H9 (cell line): ENCODE data around the gene MYO1D. TPM values are rescaled to one million over a fixed set of nuclear protein-coding genes. Genes with fewer than 3 reads are reported as not detected.

Experiments
- DNase-seq: peaks from one replicate; pipeline ENCODE4 v3.0.0-alpha.2; 2017
- H2AFZ ChIP-seq: one replicate; pipeline ENCODE4 v1.6.1; 2013; ENCODE audit warnings: mild to moderate bottlenecking, low read length, control low read depth, moderate library complexity
- H2AK5ac ChIP-seq: 2 replicates; pipeline ENCODE4 v1.6.1; 2013; ENCODE audit warnings: low read length, control low read depth, mixed read lengths; ENCODE audit not compliant: insufficient read length
- H2BK120ac ChIP-seq: one replicate; pipeline ENCODE4 v1.6.1; 2013; ENCODE audit warnings: low read depth, mild to moderate bottlenecking, low read length, control low read depth, inconsistent platforms; ENCODE audit not compliant: poor library complexity, severe bottlenecking
- H2BK12ac ChIP-seq: 2 replicates; pipeline ENCODE4 v1.6.1; 2013; ENCODE audit warnings: low read length, control low read depth, mixed read lengths, low read depth; ENCODE audit not compliant: insufficient read length
- H2BK15ac ChIP-seq: 2 replicates; pipeline ENCODE4 v1.6.1; 2013; ENCODE audit warnings: low read depth, low read length, control low read depth
- H2BK20ac ChIP-seq: one replicate; pipeline ENCODE4 v1.6.1; 2013; ENCODE audit warnings: low read depth, mild to moderate bottlenecking, low read length, control low read depth, inconsistent platforms; ENCODE audit not compliant: poor library complexity, severe bottlenecking
- H2BK5ac ChIP-seq: 2 replicates; pipeline ENCODE4 v1.6.1; 2013; ENCODE audit warnings: low read length, control low read depth, mixed read lengths; ENCODE audit not compliant: insufficient read length
- H3K14ac ChIP-seq: 2 replicates; pipeline ENCODE4 v1.6.1; 2013; ENCODE audit warnings: low read length, control low read depth; ENCODE audit not compliant: insufficient read depth
- H3K18ac ChIP-seq: 2 replicates; pipeline ENCODE4 v1.6.1; 2013; ENCODE audit warnings: low read depth, mild to moderate bottlenecking, mixed read lengths, low read length, control low read depth; ENCODE audit not compliant: insufficient read length
- H3K23ac ChIP-seq: 2 replicates; pipeline ENCODE4 v1.6.1; 2013; ENCODE audit warnings: low read length, control low read depth, mixed read lengths, low read depth; ENCODE audit not compliant: insufficient read length
- H3K23me2 ChIP-seq: 2 replicates; pipeline ENCODE4 v1.6.1; 2013; ENCODE audit warnings: low read depth, mild to moderate bottlenecking, mixed read lengths, low read length, control low read depth; ENCODE audit not compliant: insufficient read length, poor library complexity, severe bottlenecking
- H3K27ac ChIP-seq: 2 replicates; pipeline ENCODE4 v1.5.1; 2013; ENCODE audit warnings: low read length, control low read depth, mixed read lengths, low read depth; ENCODE audit not compliant: insufficient read length
- H3K27me3 ChIP-seq: 2 replicates; pipeline ENCODE4 v1.6.1; 2013; ENCODE audit warnings: low read length, control low read depth, inconsistent platforms; ENCODE audit not compliant: insufficient read depth
- H3K4ac ChIP-seq: 2 replicates; pipeline ENCODE4 v1.6.1; 2013; ENCODE audit warnings: low read depth, mild to moderate bottlenecking, control low read depth, inconsistent platforms, low read length, moderate library complexity
- H3K4me1 ChIP-seq: 2 replicates; pipeline ENCODE4 v1.6.1; 2013; ENCODE audit warnings: low read length, control low read depth, inconsistent platforms; ENCODE audit not compliant: insufficient read depth
- H3K4me2 ChIP-seq: 2 replicates; pipeline ENCODE4 v1.6.1; 2013; ENCODE audit warnings: low read length, control low read depth, mixed read lengths; ENCODE audit not compliant: insufficient read length, insufficient read depth
- H3K56ac ChIP-seq: 2 replicates; pipeline ENCODE4 v1.6.1; 2013; ENCODE audit warnings: low read depth, mild to moderate bottlenecking, mixed read lengths, low read length, control low read depth; ENCODE audit not compliant: insufficient read length
- H3K79me1 ChIP-seq: 2 replicates; pipeline ENCODE4 v1.6.1; 2013; ENCODE audit warnings: low read depth, mild to moderate bottlenecking, moderate library complexity, low read length, control low read depth, inconsistent platforms; ENCODE audit not compliant: insufficient read depth, poor library complexity, severe bottlenecking
- H3K79me2 ChIP-seq: 2 replicates; pipeline ENCODE4 v1.6.1; 2013; ENCODE audit warnings: low read length, control low read depth, inconsistent platforms; ENCODE audit not compliant: insufficient read depth
- H3K9ac ChIP-seq: 2 replicates; pipeline ENCODE4 v1.6.1; 2013; ENCODE audit warnings: low read length, control low read depth, mixed read lengths; ENCODE audit not compliant: insufficient read length; ENCODE audit errors: extremely low read depth
- H3K9me3 ChIP-seq: one replicate; pipeline ENCODE4 v1.6.1; 2013; ENCODE audit warnings: low read depth, low read length, inconsistent platforms; ENCODE audit not compliant: control insufficient read depth
- H3T11ph ChIP-seq: one replicate; pipeline ENCODE4 v1.6.1; 2013; ENCODE audit warnings: mild to moderate bottlenecking, low read length, control low read depth, inconsistent platforms
- H4K20me1 ChIP-seq: one replicate; pipeline ENCODE4 v1.6.1; 2013; ENCODE audit not compliant: control insufficient read depth, insufficient read length, insufficient read depth
- H4K5ac ChIP-seq: 2 replicates; pipeline ENCODE4 v1.6.1; 2013; ENCODE audit warnings: low read depth, mild to moderate bottlenecking, mixed read lengths, low read length, control low read depth; ENCODE audit not compliant: insufficient read length
- H4K8ac ChIP-seq: replicated peaks from 2 replicates; pipeline ENCODE4 v1.6.1; 2013; ENCODE audit warnings: low read length, control low read depth, mixed read lengths, low read depth; ENCODE audit not compliant: insufficient read length
- H4K91ac ChIP-seq: 2 replicates; pipeline ENCODE4 v1.6.1; 2013; ENCODE audit warnings: low read depth, mild to moderate bottlenecking, moderate library complexity, mixed read lengths, low read length, control low read depth; ENCODE audit not compliant: insufficient read length
- H3K27ac Mint-ChIP-seq, 3 experiments: 2 replicates in 2 of 3; 3 replicates in 1 of 3; pipeline ENCODE4 v1.8.0; 2020 to 2021; ENCODE audit warnings: mixed read lengths in 3 of 3, mild to moderate bottlenecking in 1 of 3, moderate library complexity in 1 of 3
- H3K27me3 Mint-ChIP-seq: 2 replicates; pipeline ENCODE4 v1.8.0; 2021; ENCODE audit warnings: low read depth, mild to moderate bottlenecking, moderate library complexity, mixed read lengths
- H3K36me3 Mint-ChIP-seq, 3 experiments: 2 replicates in 2 of 3; 3 replicates in 1 of 3; pipeline ENCODE4 v1.8.0; 2020 to 2021; ENCODE audit warnings: low read depth in 3 of 3, mixed read lengths in 3 of 3; ENCODE audit not compliant: insufficient read depth in 1 of 3
- H3K4me1 Mint-ChIP-seq, 2 experiments: 2 replicates each; pipeline ENCODE4 v1.8.0; 2020; ENCODE audit warnings: mixed read lengths in 2 of 2
- H3K4me3 Mint-ChIP-seq, 2 experiments: 2 replicates in 1 of 2; 3 replicates in 1 of 2; pipeline ENCODE4 v1.8.0; 2020 to 2021; ENCODE audit warnings: mild to moderate bottlenecking in 2 of 2, mixed read lengths in 2 of 2, moderate library complexity in 1 of 2
- H3K9me3 Mint-ChIP-seq, 2 experiments: 2 replicates in 1 of 2; 3 replicates in 1 of 2; pipeline ENCODE4 v1.8.0; 2020; ENCODE audit warnings: mild to moderate bottlenecking in 2 of 2, mixed read lengths in 2 of 2, moderate library complexity in 1 of 2
- CTCF ChIP-seq: fragments of 200-600 bp; sonication (generic); conservative IDR thresholded peaks from 3 replicates; pipeline ENCODE4 v1.8.0; 2021; ENCODE audit warnings: antibody characterized with exemption, mild to moderate bottlenecking
- WGBS: extraction: QIAGEN DNeasy Blood & Tissue Kit; methylation state at CpG from one replicate; pipeline ENCODE4 v1.1.7; 2013; ENCODE audit warnings: missing lambda C conversion rate, low lambda C conversion rate, mixed read lengths; ENCODE audit not compliant: insufficient read length; ENCODE audit errors: extremely low coverage; 5-methylcytosine and 5-hydroxymethylcytosine counted together
- total RNA-seq: library from RNA; stranded (reverse); gene quantifications from 2 replicates; pipeline ENCODE4 v1.2.1, GENCODE V29; 2021

Gene MYO1D
- total RNA-seq, 1 experiment from 2014 or later = 19.0 TPM

- TF ChIP-seq CTCF = no peak
- Histone ChIP-seq H3K4me1 (peaks cover 14% of the 10 kb centered on the region; the same call in 1 of the 2 replicates), H2AFZ (no peak overlapping the region), H2BK15ac (no peak overlapping the region), H3K9me3 (no peaks in the 10 kb centered on the region), H3K23me2 (peaks cover 2% of the 10 kb centered on the region), H3K14ac (no peak overlapping the region), H3K27me3 (no peaks in the 10 kb centered on the region), H4K20me1 (no peaks in the 10 kb centered on the region), H2BK20ac (no peak overlapping the region), H3K18ac (no peak overlapping the region), H4K8ac (no peak overlapping the region), H2AK5ac (no peak overlapping the region), H3K27ac (no peak overlapping the region), H2BK5ac (no peak overlapping the region), H4K91ac (no peak overlapping the region), H3K4ac (no peak overlapping the region), H3K56ac (no peak overlapping the region), H3T11ph (no peak overlapping the region), H3K79me2 (no peaks in the 10 kb centered on the region), H4K5ac (no peak overlapping the region), H2BK12ac (no peak overlapping the region), H3K4me2 (no peak overlapping the region), H2BK120ac (no peak overlapping the region), H3K23ac (no peak overlapping the region), H3K9ac (no peak overlapping the region), H3K79me1 (no peaks in the 10 kb centered on the region)
- WGBS = no CpG with 5 or more reads among the region's 12 CpGs
- H3K4me3 Mint-ChIP-seq = no peak overlapping the region
- H3K4me1 Mint-ChIP-seq = peaks cover 32 to 38% of the 10 kb centered on the region in 2 experiments
- peaks cover under 1% of the 10 kb centered on the region for H3K27me3 Mint-ChIP-seq
- no peak overlapping the region for H3K27ac Mint-ChIP-seq
- no peak for DNase-seq
- no peaks in the 10 kb centered on the region for H3K36me3 Mint-ChIP-seq
- H3K9me3 Mint-ChIP-seq = no peaks in the 10 kb centered on the region
These were observed 352.9 kb downstream of the MYO1D start for GRCh38 chr17:32523827-32524552.
